Esophagus muscularis mucosa (tissue), 3 donors: ENCODE measurements around the gene TCERG1L.

Experiments
- POLR2A ChIP-seq: fragments of 450-650 bp; IDR thresholded peaks from one replicate; pipeline ENCODE4 v1.6.1; 2017; ENCODE audit warnings: antibody characterized with exemption, moderate library complexity, mild to moderate bottlenecking, low read depth
- TF ChIP-seq, protein P1 (sequence below), 3 experiments: fragments of 200-600 bp in 2 of 3; fragments of 450-650 bp in 1 of 3; sonication (generic) in 2 of 3; IDR thresholded peaks; one replicate each; pipeline ENCODE4 v1.5.1; 2017 to 2019; ENCODE audit warnings: antibody characterized with exemption in 3 of 3, mild to moderate bottlenecking in 2 of 3, moderate library complexity in 1 of 3

DNA sequence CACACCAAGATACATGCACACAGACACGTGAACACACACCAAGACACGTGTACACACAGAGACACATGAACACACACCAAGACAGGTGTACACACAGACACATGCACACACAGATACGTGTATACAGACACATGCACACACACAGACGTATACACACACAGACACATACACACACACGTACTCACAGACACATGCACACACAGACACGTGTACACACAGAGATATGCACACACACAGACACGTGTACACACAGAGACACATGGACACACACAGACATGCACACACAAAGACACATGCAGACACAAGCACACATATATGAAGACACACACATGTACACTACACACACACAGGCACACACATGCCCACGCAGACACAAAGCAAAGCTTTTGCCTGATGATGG is 134.6 kb downstream of the TCERG1L start:
- no peak for TF ChIP-seq POLR2A
- TF ChIP-seq, protein P1, sequence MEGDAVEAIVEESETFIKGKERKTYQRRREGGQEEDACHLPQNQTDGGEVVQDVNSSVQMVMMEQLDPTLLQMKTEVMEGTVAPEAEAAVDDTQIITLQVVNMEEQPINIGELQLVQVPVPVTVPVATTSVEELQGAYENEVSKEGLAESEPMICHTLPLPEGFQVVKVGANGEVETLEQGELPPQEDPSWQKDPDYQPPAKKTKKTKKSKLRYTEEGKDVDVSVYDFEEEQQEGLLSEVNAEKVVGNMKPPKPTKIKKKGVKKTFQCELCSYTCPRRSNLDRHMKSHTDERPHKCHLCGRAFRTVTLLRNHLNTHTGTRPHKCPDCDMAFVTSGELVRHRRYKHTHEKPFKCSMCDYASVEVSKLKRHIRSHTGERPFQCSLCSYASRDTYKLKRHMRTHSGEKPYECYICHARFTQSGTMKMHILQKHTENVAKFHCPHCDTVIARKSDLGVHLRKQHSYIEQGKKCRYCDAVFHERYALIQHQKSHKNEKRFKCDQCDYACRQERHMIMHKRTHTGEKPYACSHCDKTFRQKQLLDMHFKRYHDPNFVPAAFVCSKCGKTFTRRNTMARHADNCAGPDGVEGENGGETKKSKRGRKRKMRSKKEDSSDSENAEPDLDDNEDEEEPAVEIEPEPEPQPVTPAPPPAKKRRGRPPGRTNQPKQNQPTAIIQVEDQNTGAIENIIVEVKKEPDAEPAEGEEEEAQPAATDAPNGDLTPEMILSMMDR (IDR thresholded peaks at IDR 0.05): no peak
